WTC11 (cell line): ENCODE results near the gene MAB21L4.

ENCODE experiments used
- ATF6 ChIP-seq: sonication (generic); formaldehyde crosslinking; IDR thresholded peaks from 2 replicates; pipeline ENCODE4 v1.8.1; 2023; ENCODE audit warnings: mild to moderate bottlenecking, missing genetic modification reagents
- CTCF ChIP-seq: fragments of 200-600 bp; IDR thresholded peaks from 2 replicates; pipeline ENCODE4 v1.8.0; 2022; ENCODE audit warnings: antibody characterized with exemption
- GRHL2 ChIP-seq: fragments of 250-450 bp; sonication (Bioruptor Pico); IDR thresholded peaks from 2 replicates; pipeline ENCODE4 v1.8.0; 2022; ENCODE audit warnings: mild to moderate bottlenecking, moderate library complexity; ENCODE audit not compliant: insufficient replicate concordance, severe bottlenecking
- NR2C2 ChIP-seq: sonication (generic); formaldehyde crosslinking; IDR thresholded peaks from 2 replicates; pipeline ENCODE4 v1.8.0; 2022; ENCODE audit warnings: mild to moderate bottlenecking, missing genetic modification reagents
- SP1 ChIP-seq: sonication (generic); formaldehyde crosslinking; conservative IDR thresholded peaks from 2 replicates; pipeline ENCODE4 v1.8.1; 2022; ENCODE audit warnings: missing genetic modification reagents
- TEAD4 ChIP-seq: sonication (generic); formaldehyde crosslinking; IDR thresholded peaks from 2 replicates; pipeline ENCODE4 v1.8.0; 2022; ENCODE audit warnings: mild to moderate bottlenecking, missing genetic modification reagents

GRCh38 chr2:240900141-240900860, 4.3 kb upstream of the MAB21L4 start:
- TF ChIP-seq ATF6 (CRISPR knock-in tag) (no peak), NR2C2 (CRISPR knock-in tag) (no peak), SP1 (CRISPR knock-in tag) (no peak), TEAD4 (CRISPR knock-in tag) (no peak), GRHL2 (no peak), CTCF (no peak)
